Skeletal muscle satellite cell (primary cell): ENCODE measurements around the gene FAM118B.
A peak's percentile ranks its signal among the peaks of the same experiment; 100 is the strongest.
"Not testable (repeated sequence)": the region's sequence is repeated elsewhere in the genome, so short reads cannot be mapped to it uniquely, and the experiment has no call there.

Experiments
- H3K27me3 ChIP-seq: 2 replicates; pipeline ENCODE4 v1.7.0; 2013; ENCODE audit warnings: low read length; ENCODE audit not compliant: control insufficient read depth, insufficient read depth
- H3K36me3 ChIP-seq: 2 replicates; pipeline ENCODE4 v1.7.0; 2013; ENCODE audit warnings: mild to moderate bottlenecking, control low read depth, low read length; ENCODE audit not compliant: insufficient read depth
- H3K4me1 ChIP-seq: 2 replicates; pipeline ENCODE4 v1.7.0; 2013; ENCODE audit warnings: low read length; ENCODE audit not compliant: control insufficient read depth, insufficient read depth
- H3K4me2 ChIP-seq: 2 replicates; pipeline ENCODE4 v1.7.0; 2013; ENCODE audit warnings: mild to moderate bottlenecking, low read length
- H3K4me3 ChIP-seq: 2 replicates; pipeline ENCODE4 v1.7.0; 2013; ENCODE audit warnings: low read length
- H3K9ac ChIP-seq: 2 replicates; pipeline ENCODE4 v1.7.0; 2013; ENCODE audit warnings: mild to moderate bottlenecking, low read depth, low read length, moderate library complexity
- H3K9me3 ChIP-seq: replicated peaks from 2 replicates; pipeline ENCODE4 v1.7.0; 2013; ENCODE audit warnings: mild to moderate bottlenecking, control low read depth, low read length

FAM118B gene

DNA sequence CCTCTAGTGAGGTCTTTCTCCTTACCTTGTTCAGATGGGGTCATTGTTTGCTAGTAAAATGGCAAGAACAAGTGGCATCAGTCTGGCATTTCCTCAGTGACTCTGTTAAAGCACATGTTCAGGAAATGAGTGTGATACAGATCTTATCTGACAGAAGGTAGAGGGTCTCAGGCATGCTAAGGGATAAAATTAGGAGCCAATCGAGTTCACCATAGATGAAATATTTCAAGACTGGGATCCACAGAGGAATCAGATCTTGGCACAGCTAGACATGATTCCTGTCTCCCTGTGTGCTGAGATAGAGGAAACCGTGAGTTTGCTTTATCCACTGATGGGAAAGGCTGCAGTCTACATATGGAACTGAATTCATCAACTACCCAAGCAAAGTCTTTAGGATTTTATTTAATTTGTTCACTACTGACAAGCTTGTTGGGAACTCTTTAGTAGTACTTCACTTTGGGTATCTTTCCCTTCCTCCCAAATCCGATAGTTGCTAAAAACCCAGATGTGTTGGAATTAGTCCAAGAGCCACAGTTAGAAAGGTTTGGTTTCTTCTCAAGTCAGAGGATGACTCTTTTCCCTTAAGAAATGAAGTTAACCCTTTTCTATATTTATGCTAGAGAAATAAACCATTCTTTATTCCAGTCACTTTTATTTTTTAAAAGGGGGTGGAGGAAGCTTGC, 18.4 kb downstream of the FAM118B start:
- Histone ChIP-seq H3K9me3 (no peaks in the 10 kb centered on the region), H3K27me3 (no peaks in the 10 kb centered on the region), H3K4me2 (no peak overlapping the region), H3K4me1 (peaks cover 12% of the 10 kb centered on the region), H3K9ac (no peak overlapping the region), H3K4me3 (no peak overlapping the region), H3K36me3 (peaks cover 5% of the 10 kb centered on the region)

DNA sequence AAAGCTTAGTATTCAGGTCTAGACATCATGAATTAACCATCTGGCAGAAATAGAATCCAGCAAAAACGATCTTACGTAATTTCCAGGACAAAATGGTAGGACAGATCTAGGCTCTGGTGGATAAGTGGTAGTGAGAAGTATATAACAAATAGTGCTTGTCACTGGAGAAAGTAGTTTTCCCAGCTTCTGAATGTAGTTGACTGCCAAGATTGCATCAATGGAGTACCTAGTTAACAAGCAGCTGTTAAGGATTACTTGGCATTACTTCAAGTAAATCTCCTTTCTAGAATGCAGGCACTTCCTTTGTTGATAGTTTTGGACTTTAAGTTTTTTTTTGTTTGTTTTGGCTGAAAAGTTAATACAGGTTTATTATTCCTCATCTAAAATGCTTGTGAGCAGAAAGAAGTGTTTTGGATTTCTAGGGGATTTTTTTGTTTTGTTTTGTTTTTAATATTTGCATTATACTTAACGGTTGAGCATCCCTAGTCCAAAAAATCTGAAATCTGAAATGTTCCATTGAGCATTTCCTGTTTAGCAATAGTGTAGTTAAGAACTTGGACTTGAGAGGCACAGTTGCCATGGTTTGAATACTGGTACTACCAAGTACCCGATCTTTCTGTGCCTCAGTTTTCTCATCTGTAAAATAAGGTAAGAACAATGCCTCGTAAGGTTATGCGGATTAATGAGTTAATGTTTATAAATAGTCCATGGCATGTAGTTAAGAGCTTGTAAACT, 20.3 kb downstream of the FAM118B start:
- Histone ChIP-seq H3K9me3 (no peaks in the 10 kb centered on the region), H3K27me3 (no peaks in the 10 kb centered on the region), H3K9ac (no peak overlapping the region), H3K36me3 (peaks cover 11% of the 10 kb centered on the region), H3K4me3 (no peak overlapping the region), H3K4me1 (peaks cover 12% of the 10 kb centered on the region), H3K4me2 (no peak overlapping the region)

- no peak overlapping the region for H3K4me2 ChIP-seq
- no peak overlapping the region for H3K4me3 ChIP-seq
- peaks cover 12% of the 10 kb centered on the region for H3K4me1 ChIP-seq
These were observed 21.1 kb downstream of the FAM118B start for GRCh38 chr11:126232683-126233082.

GRCh38 chr11:126233391-126233790, 21.8 kb downstream of the FAM118B start:
- H3K9me3 ChIP-seq = no peaks in the 10 kb centered on the region
- H3K9ac ChIP-seq = no peak overlapping the region
- no peaks in the 10 kb centered on the region for H3K27me3 ChIP-seq
- peaks cover 11% of the 10 kb centered on the region for H3K36me3 ChIP-seq
- H3K4me2 ChIP-seq = no peak overlapping the region
- peaks cover 12% of the 10 kb centered on the region for H3K4me1 ChIP-seq
- no peak overlapping the region for H3K4me3 ChIP-seq

More at GRCh38 chr11:126232683-126233082, 21.1 kb downstream of the FAM118B start:
- Histone ChIP-seq H3K36me3 (peaks cover 11% of the 10 kb centered on the region), H3K9me3 (no peaks in the 10 kb centered on the region), H3K27me3 (no peaks in the 10 kb centered on the region), H3K9ac (no peak overlapping the region)

GRCh38 chr11:126246636-126247035, 35.1 kb downstream of the FAM118B start:
- Histone ChIP-seq H3K9me3 (no peaks in the 10 kb centered on the region), H3K4me3 (no peak overlapping the region), H3K36me3 (peaks cover 30% of the 10 kb centered on the region), H3K4me2 (peak overlapping the region; percentile 20), H3K4me1 (peaks cover 12% of the 10 kb centered on the region), H3K27me3 (no peaks in the 10 kb centered on the region), H3K9ac (no peak overlapping the region)

DNA sequence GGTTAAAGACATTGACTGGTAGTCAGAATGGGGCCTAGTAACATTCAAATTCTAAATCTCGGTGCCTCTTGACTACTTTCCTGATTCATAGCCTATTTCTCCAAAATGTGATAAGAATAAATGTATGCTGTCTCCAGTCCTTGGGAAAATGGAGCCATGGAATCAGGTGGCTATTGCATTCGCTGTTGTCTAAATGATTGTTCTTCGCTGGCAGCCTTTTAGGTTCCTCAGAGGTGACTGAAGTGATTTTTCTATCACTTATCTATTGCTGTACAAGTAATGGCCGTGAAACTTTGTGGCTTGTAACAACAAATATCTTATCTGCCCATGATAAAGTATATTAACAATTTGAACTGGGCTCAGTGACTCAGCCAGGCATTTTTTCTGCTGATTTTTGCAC, 41.7 kb downstream of the FAM118B start:
- Histone ChIP-seq H3K27me3 (no peaks in the 10 kb centered on the region), H3K9ac (no peak overlapping the region), H3K4me3 (no peak overlapping the region), H3K9me3 (no peaks in the 10 kb centered on the region), H3K4me1 (peaks cover 7% of the 10 kb centered on the region), H3K4me2 (no peak overlapping the region), H3K36me3 (peaks cover 46% of the 10 kb centered on the region)

- peaks cover 48% of the 10 kb centered on the region for H3K36me3 ChIP-seq
- no peak overlapping the region for H3K4me2 ChIP-seq
These were observed 43.2 kb downstream of the FAM118B start for GRCh38 chr11:126254819-126255218.

GRCh38 chr11:126255507-126255906, 43.9 kb downstream of the FAM118B start:
- H3K4me3 ChIP-seq, H3K9ac ChIP-seq, H3K4me2 ChIP-seq, H3K27me3 ChIP-seq, H3K9me3 ChIP-seq, H3K4me1 ChIP-seq: not testable (repeated sequence)
- peaks cover 47% of the 10 kb centered on the region for H3K36me3 ChIP-seq

More at GRCh38 chr11:126254819-126255218, 43.2 kb downstream of the FAM118B start:
- H3K4me1 ChIP-seq = peaks cover 7% of the 10 kb centered on the region
- no peak overlapping the region for H3K9ac ChIP-seq
- no peak overlapping the region for H3K4me3 ChIP-seq
- H3K9me3 ChIP-seq = no peaks in the 10 kb centered on the region
- H3K27me3 ChIP-seq = no peaks in the 10 kb centered on the region

DNA sequence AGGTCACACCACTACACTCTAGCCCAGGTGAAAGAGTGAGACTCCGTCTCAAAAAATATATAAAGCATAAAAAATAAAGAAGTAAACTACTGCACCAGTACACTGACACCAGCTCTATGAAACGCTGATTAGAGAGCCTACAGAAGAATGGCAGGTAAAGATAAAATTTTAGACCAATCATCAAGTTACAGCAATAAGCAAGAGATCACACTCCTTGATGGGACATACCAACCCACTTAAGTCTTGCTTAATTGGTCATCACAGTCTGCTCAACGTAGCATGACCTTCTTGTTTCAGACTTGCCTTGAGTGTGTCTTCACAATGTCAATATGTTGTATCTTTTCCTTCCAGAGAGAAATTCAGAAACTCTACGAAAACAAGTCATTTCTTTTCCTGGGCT, 44.6 kb downstream of the FAM118B start:
- no peak overlapping the region for H3K4me2 ChIP-seq
- H3K4me3 ChIP-seq = no peak overlapping the region
- H3K4me1 ChIP-seq = peaks cover 7% of the 10 kb centered on the region
- no peak overlapping the region for H3K9ac ChIP-seq
- no peaks in the 10 kb centered on the region for H3K27me3 ChIP-seq
- H3K9me3 ChIP-seq = no peaks in the 10 kb centered on the region
- peaks cover 48% of the 10 kb centered on the region for H3K36me3 ChIP-seq

- Histone ChIP-seq H3K4me1 (peaks cover 7% of the 10 kb centered on the region), H3K36me3 (peaks cover 54% of the 10 kb centered on the region)
These were observed 45.6 kb downstream of the FAM118B start for GRCh38 chr11:126257144-126257543.

DNA sequence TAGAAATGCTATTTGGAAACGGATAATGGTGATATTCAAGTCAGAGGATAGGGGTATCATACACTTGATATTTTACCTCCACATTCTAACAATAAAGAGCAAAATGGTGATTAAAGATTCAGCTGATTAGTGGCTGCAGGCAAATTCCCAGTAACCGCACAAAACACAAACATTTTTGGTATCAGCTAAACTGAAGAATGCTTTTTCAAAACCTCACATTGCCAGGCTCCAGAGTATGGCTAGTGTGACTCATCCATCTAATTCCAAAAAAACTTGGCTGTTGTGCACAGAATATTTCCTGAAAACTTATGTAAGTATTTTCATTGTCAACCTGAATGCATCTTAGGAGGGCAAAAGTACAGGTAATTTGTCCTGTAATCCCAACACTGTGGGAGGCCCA, 46.2 kb downstream of the FAM118B start:
- Histone ChIP-seq H3K27me3 (no peaks in the 10 kb centered on the region), H3K4me1 (peaks cover 7% of the 10 kb centered on the region), H3K4me2 (no peak overlapping the region), H3K36me3 (peaks cover 55% of the 10 kb centered on the region), H3K9ac (no peak overlapping the region), H3K9me3 (no peaks in the 10 kb centered on the region), H3K4me3 (no peak overlapping the region)

More at GRCh38 chr11:126257144-126257543, 45.6 kb downstream of the FAM118B start:
- no peak overlapping the region for H3K9ac ChIP-seq
- no peak overlapping the region for H3K4me3 ChIP-seq
- no peaks in the 10 kb centered on the region for H3K9me3 ChIP-seq
- H3K4me2 ChIP-seq = no peak overlapping the region
- no peaks in the 10 kb centered on the region for H3K27me3 ChIP-seq

DNA sequence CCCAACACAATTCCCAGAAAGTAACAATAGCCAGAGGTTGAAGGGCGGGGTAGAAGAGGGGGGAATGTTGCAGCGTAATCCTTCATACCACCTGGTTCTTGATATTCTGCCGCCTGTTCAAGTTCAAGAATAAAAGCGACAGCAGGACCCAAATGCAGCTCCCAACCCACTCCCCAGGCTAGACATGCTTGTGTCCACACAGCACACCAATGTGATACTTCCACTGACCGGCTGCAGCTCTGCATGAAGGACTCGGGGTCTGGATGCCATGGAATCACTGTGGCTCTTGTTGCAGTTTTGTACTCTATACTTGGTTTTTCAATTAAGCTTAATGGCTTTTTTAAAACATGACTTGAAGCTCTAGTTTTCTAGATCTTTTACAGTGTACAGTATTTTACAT, 50.6 kb downstream of the FAM118B start:
- Histone ChIP-seq H3K9ac (no peak overlapping the region), H3K27me3 (no peaks in the 10 kb centered on the region), H3K36me3 (peaks cover 70% of the 10 kb centered on the region), H3K4me3 (no peak overlapping the region), H3K9me3 (no peaks in the 10 kb centered on the region), H3K4me1 (peaks cover 9% of the 10 kb centered on the region), H3K4me2 (no peak overlapping the region)
